ENCODE results near the gene UBR4.

DNA sequence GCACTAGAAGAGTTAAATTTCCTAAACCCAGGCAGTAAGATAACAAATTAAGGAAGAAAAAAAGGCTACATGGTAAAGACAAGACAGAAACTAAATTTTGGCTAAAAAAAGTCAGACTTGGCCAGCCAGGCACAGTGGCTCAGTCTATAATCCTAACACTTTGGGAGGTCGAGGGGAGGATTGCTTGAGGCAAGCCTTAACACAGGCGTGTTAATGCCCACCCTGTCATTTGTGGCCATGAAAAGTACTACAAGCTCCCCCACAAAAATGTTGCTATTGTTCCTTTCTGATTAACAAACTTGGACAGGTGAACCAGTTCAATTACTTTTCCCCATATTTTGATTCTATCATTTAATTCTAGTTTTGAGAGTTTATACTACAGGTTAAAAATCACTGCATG is 32.3 kb downstream of the UBR4 start:
- TF ChIP-seq, protein P1, sequence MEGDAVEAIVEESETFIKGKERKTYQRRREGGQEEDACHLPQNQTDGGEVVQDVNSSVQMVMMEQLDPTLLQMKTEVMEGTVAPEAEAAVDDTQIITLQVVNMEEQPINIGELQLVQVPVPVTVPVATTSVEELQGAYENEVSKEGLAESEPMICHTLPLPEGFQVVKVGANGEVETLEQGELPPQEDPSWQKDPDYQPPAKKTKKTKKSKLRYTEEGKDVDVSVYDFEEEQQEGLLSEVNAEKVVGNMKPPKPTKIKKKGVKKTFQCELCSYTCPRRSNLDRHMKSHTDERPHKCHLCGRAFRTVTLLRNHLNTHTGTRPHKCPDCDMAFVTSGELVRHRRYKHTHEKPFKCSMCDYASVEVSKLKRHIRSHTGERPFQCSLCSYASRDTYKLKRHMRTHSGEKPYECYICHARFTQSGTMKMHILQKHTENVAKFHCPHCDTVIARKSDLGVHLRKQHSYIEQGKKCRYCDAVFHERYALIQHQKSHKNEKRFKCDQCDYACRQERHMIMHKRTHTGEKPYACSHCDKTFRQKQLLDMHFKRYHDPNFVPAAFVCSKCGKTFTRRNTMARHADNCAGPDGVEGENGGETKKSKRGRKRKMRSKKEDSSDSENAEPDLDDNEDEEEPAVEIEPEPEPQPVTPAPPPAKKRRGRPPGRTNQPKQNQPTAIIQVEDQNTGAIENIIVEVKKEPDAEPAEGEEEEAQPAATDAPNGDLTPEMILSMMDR (optimal IDR thresholded peaks at IDR 0.05 in 1 of 3, IDR thresholded peaks at IDR 0.05 in 1 of 3, conservative IDR thresholded peaks at IDR 0.05 in 1 of 3; ENCODE audit: extremely low read depth in 1 of 3, insufficient read depth in 2 of 3, low read length in 3 of 3): no peak
- TF ChIP-seq EZH2 (IDR thresholded peaks at IDR 0.05; ENCODE audit: low read length): no peak

All from keratinocyte (primary cell).